Right lobe of liver (tissue), 6 donors: Measurements from ENCODE around the gene JAKMIP1. TPM values are rescaled to one million over a fixed set of nuclear protein-coding genes. Genes with fewer than 3 reads are reported as not detected.

ENCODE experiments used
- ATAC-seq, 4 donors: fragments of 200-7000 bp; cut with Tn5 transposase; one replicate each; pipeline ENCODE4 v1.9.1; 2020; ENCODE audit warnings: mild to moderate bottlenecking in 4 of 4, moderate library complexity in 4 of 4
- DNase-seq, 3 donors: peaks; one replicate each; pipeline ENCODE4 v3.0.0-alpha.2; 2020
- H3K27ac ChIP-seq, 3 donors: fragments of 200-600 bp; one replicate each; pipeline ENCODE4 v1.8.0; 2022
- H3K27me3 ChIP-seq, 2 donors: fragments of 200-600 bp; one replicate each; pipeline ENCODE4 v1.8.0; 2022
- H3K36me3 ChIP-seq, 4 donors: fragments of 200-600 bp; sonication (generic) in 1 of 4; one replicate each; pipeline versions ENCODE4 v1.5.1 to v1.8.0; 2017 to 2022; ENCODE audit warnings: control low read depth in 1 of 4
- H3K4me1 ChIP-seq, 4 donors: fragments of 200-600 bp; sonication (generic) in 1 of 4; one replicate each; pipeline versions ENCODE4 v1.5.1 to v1.8.0; 2017 to 2022; ENCODE audit warnings: control low read depth in 1 of 4
- H3K4me3 ChIP-seq, 3 donors: fragments of 200-600 bp; one replicate each; pipeline ENCODE4 v1.8.0; 2022
- H3K9me3 ChIP-seq, 4 donors: fragments of 200-600 bp; sonication (generic) in 1 of 4; one replicate each; pipeline versions ENCODE4 v1.5.1 to v1.8.0; 2017 to 2022; ENCODE audit warnings: control low read depth in 1 of 4
- CTCF ChIP-seq, 4 donors: fragments of 200-600 bp in 3 of 4; fragments of 450-650 bp in 1 of 4; IDR thresholded peaks; one replicate each; pipeline versions ENCODE4 v1.5.1 to v1.8.0; 2016 to 2022; ENCODE audit warnings: antibody characterized with exemption in 4 of 4, mild to moderate bottlenecking in 2 of 4
- POLR2A ChIP-seq: fragments of 450-650 bp; IDR thresholded peaks from one replicate; pipeline ENCODE4 v1.6.1; 2017; ENCODE audit warnings: antibody characterized with exemption, mild to moderate bottlenecking
- WGBS: methylation state at CpG from one replicate; pipeline ENCODE4 v1.1.6; 2018; ENCODE audit warnings: low coverage, low lambda C conversion rate; ENCODE audit not compliant: insufficient coverage; ENCODE audit errors: missing lambda C conversion rate; 5-methylcytosine and 5-hydroxymethylcytosine counted together
- intact Hi-C, 2 donors: fragments of 100-400 bp; cut with DNase I; formaldehyde crosslinking; loops; one replicate each; pipeline versions ENCODE4 v1.11.2 to v1.14.1; 2022
- total RNA-seq, 6 experiments: library from RNA; depleted of rRNA in 2 of 6; stranded (reverse); fragments of >200 nt in 2 of 6; fragmentation: NEBNext Ultra II Directional in 3 of 6; extraction: Animal tissue kit (Norgen Biotek cat#: 25700) in 3 of 6; gene quantifications; one replicate each; pipeline versions ENCODE4 v1.1.0 to v1.2.4, GENCODE V29; 2016 to 2023
- donor health status: DM: no; HTN: yes; CAD: no.
- donor health status: DM: no; HTN: no; CAD: no.
- donor health status: DM: no; HTN: no; CAD: no.
- donor health status: DM: no; HTN: yes; CAD: no.
- donor health status: DM: no; HTN: yes; CAD: no.

Gene JAKMIP1
- total RNA-seq, 6 experiments from 2014 or later = 0.12 TPM; not detected in 5

GRCh38 chr4:6054162-6054922, 146.0 kb downstream of the JAKMIP1 start:
- H3K27me3 ChIP-seq = no peaks in the 10 kb centered on the region
- intact Hi-C loops = no loop called here
- H3K36me3 ChIP-seq = no peaks in the 10 kb centered on the region
- no peak overlapping the region for H3K4me3 ChIP-seq
- H3K4me1 ChIP-seq = no peaks in the 10 kb centered on the region
- H3K27ac ChIP-seq = no peak overlapping the region
- DNase-seq (no peak), ATAC-seq (no peak)
- H3K9me3 ChIP-seq = peaks cover 0 to 11% (median 5%) of the 10 kb centered on the region in 4 donors
- TF ChIP-seq POLR2A (no peak), CTCF (IDR thresholded peaks at IDR 0.05) (no peak)
- 57% methylated on average over 8 of the region's 16 CpGs for WGBS

GRCh38 chr4:6052679-6053078, 147.7 kb downstream of the JAKMIP1 start:
- Histone ChIP-seq H3K4me1 (no peaks in the 10 kb centered on the region), H3K27me3 (no peaks in the 10 kb centered on the region), H3K36me3 (no peaks in the 10 kb centered on the region), H3K27ac (no peak overlapping the region), H3K4me3 (no peak overlapping the region), H3K9me3 (peaks cover 0 to under 1% (median 0%) of the 10 kb centered on the region in 4 donors)
- WGBS = 66% methylated on average over 6 of the region's 6 CpGs
- intact Hi-C loops = no loop called here
- DNase-seq = no peak
- TF ChIP-seq POLR2A = no peak
- TF ChIP-seq CTCF (IDR thresholded peaks at IDR 0.05) = no peak
- ATAC-seq = no peak

- ATAC-seq = no peak
- no peaks in the 10 kb centered on the region for H3K9me3 ChIP-seq
- no peak for DNase-seq
- H3K27me3 ChIP-seq = no peaks in the 10 kb centered on the region
- TF ChIP-seq POLR2A (no peak), CTCF (IDR thresholded peaks at IDR 0.05) (no peak)
- H3K4me1 ChIP-seq = no peaks in the 10 kb centered on the region
- WGBS = 58% methylated on average over 15 of the region's 17 CpGs
- H3K27ac ChIP-seq = no peak overlapping the region
- H3K36me3 ChIP-seq = no peaks in the 10 kb centered on the region
- intact Hi-C loops = no loop called here
- no peak overlapping the region for H3K4me3 ChIP-seq
Measured at GRCh38 chr4:6050551-6050950, 149.8 kb downstream of the JAKMIP1 start.

- no peaks in the 10 kb centered on the region for H3K4me1 ChIP-seq
- H3K36me3 ChIP-seq = no peaks in the 10 kb centered on the region
- TF ChIP-seq POLR2A (no peak), CTCF (IDR thresholded peaks at IDR 0.05) (no peak)
- DNase-seq (no peak), ATAC-seq (no peak)
- H3K27me3 ChIP-seq = no peaks in the 10 kb centered on the region
- 65% methylated on average over 2 of the region's 8 CpGs for WGBS
- no peak overlapping the region for H3K27ac ChIP-seq
- H3K4me3 ChIP-seq = no peak overlapping the region
- intact Hi-C loops = no loop called here
- no peaks in the 10 kb centered on the region for H3K9me3 ChIP-seq
Measured at GRCh38 chr4:6049985-6050384, 150.4 kb downstream of the JAKMIP1 start.
